Activated T-cell treated with anti-CD3 and anti-CD28 coated beads for 4 hours (primary cell): ENCODE data around the gene LSM7.

Experiments used
- DNase-seq: peaks from one replicate; pipeline ENCODE4 v3.0.0-alpha.2; 2020

The LSM7 gene

GRCh38 chr19:2336528-2337328 lies 8.3 kb upstream of the LSM7 start:
- DNase-seq = no peak

- no peak for DNase-seq
These were observed 7.5 kb upstream of the LSM7 start for GRCh38 chr19:2335848-2336247.

- no peak for DNase-seq
These were observed 6.8 kb upstream of the LSM7 start for GRCh38 chr19:2334986-2335846.

GRCh38 chr19:2334426-2334825 lies 6.0 kb upstream of the LSM7 start:
- no peak for DNase-seq

GRCh38 chr19:2333807-2334211 lies 5.4 kb upstream of the LSM7 start:
- no peak for DNase-seq

GRCh38 chr19:2333027-2333806 lies 4.8 kb upstream of the LSM7 start:
- DNase-seq = no peak

- DNase-seq = no peak
These were observed 4.1 kb upstream of the LSM7 start for GRCh38 chr19:2332341-2333026.

- no peak for DNase-seq
These were observed 3.3 kb upstream of the LSM7 start for GRCh38 chr19:2331601-2332246.

- no peak for DNase-seq
These were observed 2.4 kb upstream of the LSM7 start for GRCh38 chr19:2330632-2331284.

GRCh38 chr19:2330255-2330631 lies 1.9 kb upstream of the LSM7 start:
- no peak for DNase-seq

GRCh38 chr19:2329501-2329916 lies 1.1 kb upstream of the LSM7 start:
- DNase-seq = no peak

- no peak for DNase-seq
These were observed 728 bp upstream of the LSM7 start for GRCh38 chr19:2329149-2329478.

GRCh38 chr19:2327773-2328400 lies 499 bp downstream of the LSM7 start:
- DNase-seq = peak; percentile 46

GRCh38 chr19:2326699-2327360 lies 1.6 kb downstream of the LSM7 start:
- DNase-seq = no peak

GRCh38 chr19:2325281-2326046 lies 2.9 kb downstream of the LSM7 start:
- no peak for DNase-seq

GRCh38 chr19:2324220-2324948 lies 4.0 kb downstream of the LSM7 start:
- no peak for DNase-seq

GRCh38 chr19:2323707-2324106 lies 4.7 kb downstream of the LSM7 start:
- DNase-seq = no peak

GRCh38 chr19:2321565-2322283 lies 6.7 kb downstream of the LSM7 start:
- no peak for DNase-seq

- DNase-seq = no peak
These were observed 7.4 kb downstream of the LSM7 start for GRCh38 chr19:2320939-2321338.
